ENCODE results near the gene AGMAT.

AGMAT gene

GRCh38 chr1:15578921-15579682 is 5.7 kb downstream of the AGMAT start:
- no peak overlapping the region for H3K27ac ChIP-seq (ENCODE audit: low read depth, low read length, severe bottlenecking)
- no peaks in the 10 kb centered on the region for H3K4me1 ChIP-seq (ENCODE audit: control insufficient read depth, insufficient read depth, low read length, poor library complexity, severe bottlenecking)
- no peaks in the 10 kb centered on the region for H3K9me3 ChIP-seq (ENCODE audit: control insufficient read depth, low read length)
- H3K36me3 ChIP-seq (ENCODE audit: control insufficient read depth, insufficient read depth, low read length) = no peaks in the 10 kb centered on the region
- no peak overlapping the region for H3K4me3 ChIP-seq (ENCODE audit: extremely low read depth, insufficient read depth, low read length, poor library complexity, severe bottlenecking)
- WGBS, 2 experiments (ENCODE audit: insufficient coverage in 2 of 2) = 92% methylated on average over 14 to 15 of the region's 16 CpGs

GRCh38 chr1:15577691-15578090 is 7.2 kb downstream of the AGMAT start:
- no peaks in the 10 kb centered on the region for H3K9me3 ChIP-seq (ENCODE audit: control insufficient read depth, low read length)
- no peaks in the 10 kb centered on the region for H3K36me3 ChIP-seq (ENCODE audit: control insufficient read depth, insufficient read depth, low read length)
- WGBS, 2 experiments (ENCODE audit: insufficient coverage in 2 of 2) = 94 to 96% methylated on average over 3 to 4 of the region's 4 CpGs
- no peaks in the 10 kb centered on the region for H3K4me1 ChIP-seq (ENCODE audit: control insufficient read depth, insufficient read depth, low read length, poor library complexity, severe bottlenecking)
- no peak overlapping the region for H3K27ac ChIP-seq (ENCODE audit: low read depth, low read length, severe bottlenecking)
- no peak overlapping the region for H3K4me3 ChIP-seq (ENCODE audit: extremely low read depth, insufficient read depth, low read length, poor library complexity, severe bottlenecking)

- Histone ChIP-seq H3K27ac (ENCODE audit: low read depth, low read length, severe bottlenecking) (no peak overlapping the region), H3K9me3 (ENCODE audit: control insufficient read depth, low read length) (no peaks in the 10 kb centered on the region), H3K4me1 (ENCODE audit: control insufficient read depth, insufficient read depth, low read length, poor library complexity, severe bottlenecking) (no peaks in the 10 kb centered on the region), H3K36me3 (ENCODE audit: control insufficient read depth, insufficient read depth, low read length) (peaks cover 7% of the 10 kb centered on the region), H3K4me3 (ENCODE audit: extremely low read depth, insufficient read depth, low read length, poor library complexity, severe bottlenecking) (no peak overlapping the region)
- WGBS, 2 experiments (ENCODE audit: insufficient coverage in 2 of 2) = 89 to 92% methylated on average over 2 to 4 of the region's 7 CpGs
These were observed 9.2 kb downstream of the AGMAT start for GRCh38 chr1:15575549-15576150.

- H3K27ac ChIP-seq (ENCODE audit: low read depth, low read length, severe bottlenecking) = no peak overlapping the region
- H3K4me1 ChIP-seq (ENCODE audit: control insufficient read depth, insufficient read depth, low read length, poor library complexity, severe bottlenecking) = no peaks in the 10 kb centered on the region
- H3K9me3 ChIP-seq (ENCODE audit: control insufficient read depth, low read length) = no peaks in the 10 kb centered on the region
- 96 to 100% methylated on average over 6 of the region's 6 CpGs for WGBS, 2 experiments (ENCODE audit: insufficient coverage in 2 of 2)
- no peak overlapping the region for H3K4me3 ChIP-seq (ENCODE audit: extremely low read depth, insufficient read depth, low read length, poor library complexity, severe bottlenecking)
- H3K36me3 ChIP-seq (ENCODE audit: control insufficient read depth, insufficient read depth, low read length) = peaks cover 15% of the 10 kb centered on the region
These were observed 10.1 kb downstream of the AGMAT start for GRCh38 chr1:15574741-15575140.

- Histone ChIP-seq H3K4me3 (ENCODE audit: extremely low read depth, insufficient read depth, low read length, poor library complexity, severe bottlenecking) (no peak overlapping the region), H3K27ac (ENCODE audit: low read depth, low read length, severe bottlenecking) (no peak overlapping the region), H3K4me1 (ENCODE audit: control insufficient read depth, insufficient read depth, low read length, poor library complexity, severe bottlenecking) (no peaks in the 10 kb centered on the region), H3K9me3 (ENCODE audit: control insufficient read depth, low read length) (no peaks in the 10 kb centered on the region), H3K36me3 (ENCODE audit: control insufficient read depth, insufficient read depth, low read length) (peaks cover 21% of the 10 kb centered on the region)
- 83 to 85% methylated on average over 6 to 8 of the region's 9 CpGs for WGBS, 2 experiments (ENCODE audit: insufficient coverage in 2 of 2)
These were observed 11.4 kb downstream of the AGMAT start for GRCh38 chr1:15573477-15573876.

GRCh38 chr1:15571266-15571665 is 13.6 kb downstream of the AGMAT start:
- Histone ChIP-seq H3K9me3 (ENCODE audit: control insufficient read depth, low read length) (no peaks in the 10 kb centered on the region), H3K4me3 (ENCODE audit: extremely low read depth, insufficient read depth, low read length, poor library complexity, severe bottlenecking) (no peak overlapping the region), H3K36me3 (ENCODE audit: control insufficient read depth, insufficient read depth, low read length) (peaks cover 43% of the 10 kb centered on the region), H3K4me1 (ENCODE audit: control insufficient read depth, insufficient read depth, low read length, poor library complexity, severe bottlenecking) (no peaks in the 10 kb centered on the region), H3K27ac (ENCODE audit: low read depth, low read length, severe bottlenecking) (no peak overlapping the region)

- H3K36me3 ChIP-seq (ENCODE audit: control insufficient read depth, insufficient read depth, low read length) = peaks cover 47% of the 10 kb centered on the region
- H3K27ac ChIP-seq (ENCODE audit: low read depth, low read length, severe bottlenecking) = no peak overlapping the region
- no CpG with 5 or more reads among the region's 1 CpG for WGBS, 2 experiments (ENCODE audit: insufficient coverage in 2 of 2)
- no peak overlapping the region for H3K4me3 ChIP-seq (ENCODE audit: extremely low read depth, insufficient read depth, low read length, poor library complexity, severe bottlenecking)
- no peaks in the 10 kb centered on the region for H3K9me3 ChIP-seq (ENCODE audit: control insufficient read depth, low read length)
- H3K4me1 ChIP-seq (ENCODE audit: control insufficient read depth, insufficient read depth, low read length, poor library complexity, severe bottlenecking) = no peaks in the 10 kb centered on the region
These were observed 14.0 kb downstream of the AGMAT start for GRCh38 chr1:15570861-15571260.

GRCh38 chr1:15568387-15569073 is 16.3 kb downstream of the AGMAT start:
- no peak overlapping the region for H3K4me3 ChIP-seq (ENCODE audit: extremely low read depth, insufficient read depth, low read length, poor library complexity, severe bottlenecking)
- WGBS, 2 experiments (ENCODE audit: insufficient coverage in 2 of 2) = 95 to 98% methylated on average over 13 of the region's 18 CpGs
- H3K36me3 ChIP-seq (ENCODE audit: control insufficient read depth, insufficient read depth, low read length) = peaks cover 71% of the 10 kb centered on the region
- no peaks in the 10 kb centered on the region for H3K4me1 ChIP-seq (ENCODE audit: control insufficient read depth, insufficient read depth, low read length, poor library complexity, severe bottlenecking)
- no peak overlapping the region for H3K27ac ChIP-seq (ENCODE audit: low read depth, low read length, severe bottlenecking)
- no peaks in the 10 kb centered on the region for H3K9me3 ChIP-seq (ENCODE audit: control insufficient read depth, low read length)

GRCh38 chr1:15559189-15559810 is 25.6 kb downstream of the AGMAT start:
- no peaks in the 10 kb centered on the region for H3K4me1 ChIP-seq (ENCODE audit: control insufficient read depth, insufficient read depth, low read length, poor library complexity, severe bottlenecking)
- no peaks in the 10 kb centered on the region for H3K9me3 ChIP-seq (ENCODE audit: control insufficient read depth, low read length)
- H3K36me3 ChIP-seq (ENCODE audit: control insufficient read depth, insufficient read depth, low read length) = peaks cover 52% of the 10 kb centered on the region
- WGBS, 2 experiments (ENCODE audit: insufficient coverage in 2 of 2) = 93 to 95% methylated on average over 6 to 11 of the region's 12 CpGs
- H3K4me3 ChIP-seq (ENCODE audit: extremely low read depth, insufficient read depth, low read length, poor library complexity, severe bottlenecking) = no peak overlapping the region
- H3K27ac ChIP-seq (ENCODE audit: low read depth, low read length, severe bottlenecking) = no peak overlapping the region

GRCh38 chr1:15558516-15558915 is 26.3 kb downstream of the AGMAT start:
- Histone ChIP-seq H3K4me3 (ENCODE audit: extremely low read depth, insufficient read depth, low read length, poor library complexity, severe bottlenecking) (no peak overlapping the region), H3K27ac (ENCODE audit: low read depth, low read length, severe bottlenecking) (no peak overlapping the region), H3K36me3 (ENCODE audit: control insufficient read depth, insufficient read depth, low read length) (peaks cover 45% of the 10 kb centered on the region), H3K4me1 (ENCODE audit: control insufficient read depth, insufficient read depth, low read length, poor library complexity, severe bottlenecking) (no peaks in the 10 kb centered on the region), H3K9me3 (ENCODE audit: control insufficient read depth, low read length) (no peaks in the 10 kb centered on the region)
- 90 to 100% methylated on average over 2 of the region's 4 CpGs for WGBS, 2 experiments (ENCODE audit: insufficient coverage in 2 of 2)
